Skin of body (tissue), 2 donors: Measurements from ENCODE around the gene NFS1. TPM values are rescaled to one million over a fixed set of nuclear protein-coding genes. Genes with fewer than 3 reads are reported as not detected.
"Not testable (repeated sequence)": the region's sequence is repeated elsewhere in the genome, so short reads cannot be mapped to it uniquely, and the experiment has no call there.

Experiments used
- DNase-seq: peaks from one replicate; lab custom pipeline; 2025; lab: John Stamatoyannopoulos, UW
- total RNA-seq: library from RNA; depleted of rRNA; stranded (reverse); fragments of >200 nt; gene quantifications from one replicate; pipeline ENCODE4 v1.2.3, GENCODE V29; 2014

Gene NFS1
- total RNA-seq, result 18.9 TPM

DNA sequence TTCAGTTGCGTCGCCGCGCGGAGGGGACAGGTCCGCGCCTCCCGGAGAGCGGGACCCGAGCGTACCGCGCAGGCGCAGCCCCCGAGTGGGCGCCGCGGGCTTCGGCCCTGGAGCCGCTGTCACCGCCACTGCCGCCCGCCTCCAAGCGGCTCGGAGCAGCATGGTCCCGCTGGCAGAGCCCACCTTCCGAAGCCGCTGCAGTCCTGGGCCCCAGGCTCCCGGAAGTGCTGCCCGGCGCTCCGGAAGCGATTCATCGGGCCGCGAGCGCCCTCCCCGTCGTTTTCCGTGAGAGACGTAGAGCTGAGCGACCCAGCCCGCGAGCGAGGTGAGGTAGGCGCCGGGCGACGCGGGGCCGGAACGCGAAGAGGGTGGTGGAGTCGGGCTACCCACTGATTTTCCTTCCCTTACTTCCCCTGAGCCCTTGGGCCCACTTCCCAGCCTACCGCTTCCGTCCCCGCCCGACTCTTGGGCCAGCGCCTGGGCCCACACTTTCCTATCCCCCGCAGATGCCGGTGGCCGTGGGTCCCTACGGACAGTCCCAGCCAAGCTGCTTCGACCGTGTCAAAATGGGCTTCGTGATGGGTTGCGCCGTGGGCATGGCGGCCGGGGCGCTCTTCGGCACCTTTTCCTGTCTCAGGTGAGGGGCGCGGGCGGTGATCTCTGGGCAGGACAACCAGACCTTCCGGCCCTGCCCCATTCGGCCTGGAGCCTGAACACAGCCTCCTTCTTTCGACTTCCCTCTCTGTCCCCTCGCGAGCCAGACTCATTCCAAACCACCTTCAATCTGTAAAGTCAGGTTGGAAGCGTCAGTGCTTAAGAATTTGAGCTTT is at the start of gene NFS1, which contains the start of gene ROMO1:
NFS1 (minus strand) TSS at position 226 of the 830 bp plus-strand sequence; CDS start at position 162, 64 bp downstream.
ROMO1 (plus strand) TSS at position 279 of the 830 bp plus-strand sequence; CDS start at position 507, 228 bp downstream.
- DNase-seq, result peak; percentile 60

DNA sequence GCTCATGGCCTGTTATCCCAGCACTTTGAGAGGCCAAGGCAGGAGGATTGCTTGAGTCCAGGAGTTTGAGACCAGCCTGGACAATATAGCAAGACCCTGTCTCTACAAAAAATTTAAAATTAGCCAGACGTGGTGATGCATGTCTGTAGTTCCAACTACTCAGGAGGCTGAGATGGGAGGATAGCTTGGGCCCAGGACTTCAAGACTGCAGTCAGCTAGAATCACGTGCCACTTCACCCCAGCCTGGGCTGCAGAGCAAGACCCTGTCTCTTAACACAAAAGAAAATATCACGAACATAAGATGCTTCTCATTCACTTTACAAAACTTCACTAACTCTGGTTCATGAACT is 45.3 kb upstream of the NFS1 start:
- DNase-seq, result not testable (repeated sequence)

DNA sequence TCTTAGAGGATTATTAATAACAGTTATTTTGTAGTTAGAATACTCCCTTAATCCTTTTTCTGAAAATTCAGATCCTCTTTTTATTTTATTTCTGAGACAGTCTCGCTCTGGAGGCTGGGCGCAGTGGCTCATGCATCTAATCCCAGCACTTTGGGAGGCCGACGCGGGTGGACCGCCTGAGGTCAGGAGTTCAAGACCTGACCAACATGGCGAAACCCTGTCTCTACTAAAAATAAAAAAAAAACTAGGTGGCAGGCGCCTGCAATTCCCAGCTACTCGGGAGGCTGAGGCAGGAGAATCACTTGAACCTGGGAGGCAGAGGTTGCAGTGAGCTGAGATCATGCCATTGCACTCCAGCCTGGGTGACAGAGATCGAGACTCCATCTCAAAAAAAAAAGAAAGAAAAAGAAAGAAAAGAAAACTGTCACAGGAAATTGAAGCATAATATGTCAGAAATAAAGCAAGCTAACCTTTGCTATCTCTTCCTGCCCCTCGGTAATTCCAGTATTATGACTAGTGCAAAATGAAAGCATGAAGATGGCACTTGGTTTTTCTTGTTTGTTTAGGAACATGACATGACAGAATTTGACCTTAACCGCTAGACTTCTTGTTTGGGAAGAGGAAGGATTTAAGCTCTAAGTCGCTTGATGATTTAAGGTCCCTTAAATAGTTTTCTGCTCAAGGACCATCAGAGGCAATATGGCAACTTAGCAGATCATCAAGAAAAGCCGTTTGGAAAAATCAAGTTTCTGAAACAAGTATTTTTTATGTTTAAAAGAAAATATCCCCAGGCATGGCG is 44.7 kb upstream of the NFS1 start:
- DNase-seq, result no peak

DNA sequence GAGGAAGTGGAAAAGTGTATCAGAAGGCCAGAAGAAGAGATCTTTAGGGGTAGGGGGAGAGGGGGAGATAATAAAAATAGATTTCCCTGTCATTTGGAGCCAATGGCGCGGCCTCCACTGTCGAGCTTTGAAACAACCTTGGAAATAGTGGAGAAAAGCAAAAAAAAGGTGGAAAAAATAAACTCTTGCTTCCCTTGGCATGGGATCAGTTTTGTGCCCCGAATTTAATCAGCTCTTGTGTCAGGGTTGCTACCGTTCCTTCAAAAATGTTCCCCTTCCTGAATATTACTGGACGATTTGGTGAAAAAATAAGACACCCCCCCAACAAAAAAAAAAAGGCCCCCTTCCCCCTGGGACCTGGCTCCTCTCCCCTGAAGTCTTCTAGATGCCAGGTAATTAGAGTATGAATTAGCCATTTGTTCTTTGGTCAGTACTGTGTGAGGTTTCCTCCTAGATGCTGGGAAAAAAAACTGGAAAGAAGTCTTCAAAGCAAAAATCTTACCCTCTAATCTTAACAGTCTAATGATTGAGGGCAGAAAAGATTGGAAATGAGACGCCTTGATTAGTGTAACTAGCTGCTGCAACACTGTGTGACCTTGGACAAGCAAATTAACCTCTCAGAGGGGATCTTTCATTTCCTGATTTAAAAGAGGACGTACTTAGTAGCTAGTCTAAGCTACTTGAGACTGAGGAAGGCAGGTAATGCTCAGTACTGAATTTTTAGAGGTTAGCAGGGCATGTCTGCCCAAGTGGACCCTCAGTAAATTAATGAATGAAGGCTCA is 43.8 kb upstream of the NFS1 start:
- DNase-seq, result peak; percentile 25

DNA sequence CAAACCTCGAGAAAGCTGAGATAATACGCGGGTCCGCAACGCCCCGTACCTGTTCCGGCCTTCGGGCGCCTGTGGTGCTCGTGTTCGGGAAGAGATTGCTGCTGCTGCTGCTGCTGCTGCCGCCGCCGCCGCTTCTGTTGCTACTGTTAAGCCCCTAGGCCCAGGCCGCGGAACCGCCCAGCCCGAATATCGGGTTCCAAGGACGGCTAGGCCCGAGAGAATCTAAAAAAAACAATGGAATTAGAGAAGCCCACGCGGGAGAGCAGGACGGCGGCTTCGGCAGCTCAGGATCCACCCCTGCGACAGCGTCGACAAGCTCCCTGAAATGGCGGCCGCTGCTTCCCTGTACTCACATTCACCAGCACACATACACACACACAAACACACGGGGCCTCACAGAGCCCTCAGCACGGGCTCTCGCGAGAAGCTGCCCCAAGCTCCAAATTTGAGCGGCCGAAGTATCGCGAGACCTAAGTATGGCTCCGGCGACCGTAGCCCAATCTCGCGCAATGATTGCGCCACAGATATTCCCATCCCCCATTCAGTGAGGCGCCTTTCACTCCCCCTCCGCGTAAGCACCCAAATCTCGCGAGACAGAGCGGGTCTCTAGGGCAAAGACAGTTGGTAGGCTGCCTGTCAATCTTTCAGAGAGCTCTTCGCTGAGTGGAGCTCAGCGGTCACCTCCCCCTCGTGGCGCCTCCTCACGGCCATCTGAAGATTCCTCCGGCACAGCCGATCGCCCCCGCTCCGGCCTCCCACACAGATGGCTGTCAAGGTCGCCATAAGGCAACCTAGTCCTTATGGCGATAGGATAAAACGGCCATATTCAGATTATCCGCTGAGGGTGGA is 43.0 kb upstream of the NFS1 start, which contains the start of gene RBM39:
RBM39 (minus strand) TSS at position 369 of the 849 bp plus-strand sequence. CDS start 1,386 bp downstream, outside the sequence.
- peak; percentile 100 for DNase-seq

DNA sequence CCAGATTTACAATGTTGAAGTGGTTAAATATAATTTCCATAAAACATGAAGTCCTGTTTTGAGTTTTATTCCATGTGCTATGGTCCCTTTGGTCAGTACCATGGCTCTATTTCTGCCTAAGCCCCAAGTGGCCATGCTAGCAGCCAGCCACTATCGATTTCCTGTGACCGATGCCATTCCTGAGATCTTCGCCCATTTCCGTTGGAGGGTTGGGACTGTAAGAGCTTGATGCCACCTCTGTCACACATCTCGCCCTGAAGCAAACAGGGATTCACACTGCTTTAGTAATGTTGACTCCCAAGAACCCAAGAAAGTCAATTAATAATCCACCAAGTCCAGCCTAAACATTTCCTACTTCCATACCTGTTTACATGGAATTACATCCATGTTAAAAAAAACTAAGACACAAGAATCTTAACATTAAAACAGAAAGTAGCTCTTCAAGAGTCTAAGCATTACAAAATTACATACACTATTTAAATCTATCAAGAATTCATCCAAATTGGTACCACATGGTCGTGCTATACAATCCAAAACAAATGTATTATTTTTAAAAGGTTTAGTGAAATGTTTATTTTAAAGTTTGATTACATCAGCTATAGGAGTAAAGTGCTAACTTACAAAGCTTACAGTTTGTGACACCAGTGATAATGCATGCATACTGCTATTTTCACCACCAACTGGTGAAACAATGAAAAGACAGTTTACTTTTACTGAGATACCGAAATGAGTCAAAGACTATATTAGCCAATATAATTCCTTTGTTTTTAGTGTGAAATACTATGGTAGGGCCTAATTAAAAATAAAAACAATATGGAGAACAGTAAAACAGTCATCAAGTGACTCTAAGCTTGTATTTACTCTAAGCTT is 40.4 kb upstream of the NFS1 start:
- no peak for DNase-seq

DNA sequence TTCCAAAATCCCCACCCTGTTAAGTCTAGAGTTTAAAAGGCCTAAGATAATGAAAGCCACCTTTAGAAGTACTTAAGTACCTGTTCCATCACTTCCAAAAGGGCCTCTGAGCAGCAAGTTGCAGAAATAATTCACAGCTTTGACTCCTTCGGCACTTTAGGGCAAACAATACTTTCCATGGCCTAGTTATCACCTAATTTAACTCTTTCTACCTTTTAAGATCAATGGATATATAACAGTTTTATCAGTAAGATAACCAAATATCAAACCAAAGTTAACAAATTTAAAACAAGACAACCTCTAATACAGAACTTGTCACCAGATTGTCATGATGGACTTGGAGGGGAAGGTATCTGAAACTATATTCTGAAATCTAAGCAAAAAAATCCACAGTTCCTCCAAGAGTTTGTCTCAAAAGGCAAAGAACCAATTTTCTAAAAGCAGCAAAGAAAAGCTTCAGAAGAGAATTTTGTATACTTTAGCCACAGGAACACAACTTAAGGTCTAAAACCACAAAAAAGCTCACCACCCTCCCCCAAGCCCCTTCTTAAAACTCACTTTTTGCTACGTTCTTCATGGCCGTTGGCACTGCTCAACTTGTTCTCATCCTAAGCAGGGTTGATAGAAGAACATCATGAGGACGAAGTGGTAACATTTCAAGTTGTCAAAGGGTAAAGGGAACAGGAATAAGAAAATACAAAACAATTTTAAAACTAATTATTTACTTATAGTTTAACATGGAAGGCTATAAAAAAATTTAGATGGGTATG is 39.4 kb upstream of the NFS1 start:
- DNase-seq, result no peak

DNA sequence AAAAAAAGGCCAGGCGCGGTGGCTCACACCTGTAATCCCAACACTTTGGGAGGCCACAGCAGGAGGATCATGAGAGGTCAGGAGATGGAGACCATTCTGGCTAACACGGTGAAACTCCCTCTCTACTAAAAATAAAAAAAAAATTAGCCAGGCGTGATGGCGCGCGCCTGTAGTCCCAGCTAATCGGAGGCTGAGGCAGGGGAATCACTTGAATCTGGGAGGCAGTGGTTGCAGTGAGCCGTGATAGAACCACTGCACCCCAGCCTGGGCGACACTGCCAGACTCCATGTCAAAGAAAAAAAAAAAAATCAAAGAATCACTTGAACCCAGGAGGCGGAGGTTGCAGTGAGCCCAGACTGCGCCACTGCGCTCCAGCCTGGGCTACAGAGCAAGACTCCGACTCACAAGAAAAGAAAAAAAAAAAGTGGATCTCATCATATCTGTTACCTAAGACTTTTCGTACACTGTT is 38.7 kb upstream of the NFS1 start:
- no peak for DNase-seq

DNA sequence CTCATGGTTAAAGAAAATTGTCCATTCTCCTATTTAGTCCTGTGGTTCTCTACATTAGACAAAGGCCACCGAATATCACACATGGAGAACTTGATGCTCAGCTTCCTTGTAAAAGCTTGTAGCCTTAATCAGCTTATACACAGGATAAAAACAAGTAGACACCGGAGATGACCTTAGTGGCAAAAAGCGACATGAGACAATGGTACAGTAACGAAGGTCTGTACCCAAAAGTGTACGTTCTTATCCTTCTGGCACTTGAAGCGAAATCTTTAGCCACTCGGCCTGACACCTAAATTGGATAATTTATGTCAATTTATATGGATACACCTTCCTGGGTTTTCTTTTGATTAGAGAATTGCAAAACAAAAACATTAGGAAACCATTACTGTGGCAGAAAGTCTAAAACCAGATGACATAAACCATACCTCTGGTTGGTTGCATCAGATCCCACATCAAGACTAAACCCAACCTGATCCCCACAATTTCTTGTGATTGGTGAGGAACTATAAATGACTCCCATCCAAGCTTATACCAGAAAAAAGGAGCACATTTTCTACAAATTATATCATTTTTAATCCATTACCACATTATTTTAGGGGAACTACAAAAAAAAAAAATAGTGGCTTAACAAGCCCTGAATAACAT is 36.8 kb upstream of the NFS1 start:
- no peak for DNase-seq

DNA sequence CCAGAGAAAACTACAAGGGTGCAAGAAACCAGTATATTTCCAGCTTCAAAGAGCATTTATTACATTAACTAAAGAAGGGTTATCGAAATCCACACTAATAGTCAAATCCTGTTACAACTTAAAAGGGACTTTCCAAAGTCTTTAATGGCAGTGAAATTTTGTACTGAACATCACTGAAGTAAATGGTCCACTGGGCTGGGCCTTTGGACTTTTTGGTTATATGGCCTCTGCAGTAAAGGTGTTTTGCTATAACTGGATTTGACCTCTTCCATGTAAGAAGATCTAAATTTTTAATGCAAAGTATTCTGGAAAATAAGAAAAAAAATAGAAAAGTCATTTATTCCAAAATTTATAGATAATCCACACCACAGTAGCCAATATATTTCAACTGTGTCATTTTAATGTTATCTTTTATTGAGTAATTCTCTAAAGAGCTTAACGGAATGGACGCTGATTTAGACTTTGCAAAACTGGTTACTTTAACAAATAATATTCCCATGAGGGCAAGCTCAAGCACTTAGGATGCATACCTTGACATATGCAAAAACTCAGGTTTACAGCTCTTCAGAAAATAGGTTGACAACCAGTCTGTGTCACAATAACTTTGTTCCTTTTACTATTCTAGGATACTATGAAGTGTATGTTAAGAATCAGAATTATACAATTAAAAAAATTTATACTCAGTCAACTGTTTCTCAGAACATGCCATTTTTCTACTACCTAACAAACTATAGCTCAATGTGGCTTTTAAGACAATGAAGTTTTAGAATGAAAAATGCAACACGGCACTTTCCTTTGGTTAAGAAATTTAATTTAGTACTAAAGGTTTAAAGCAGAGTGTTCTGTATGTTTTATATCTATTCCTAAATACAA is 35.9 kb upstream of the NFS1 start:
- DNase-seq, result no peak

DNA sequence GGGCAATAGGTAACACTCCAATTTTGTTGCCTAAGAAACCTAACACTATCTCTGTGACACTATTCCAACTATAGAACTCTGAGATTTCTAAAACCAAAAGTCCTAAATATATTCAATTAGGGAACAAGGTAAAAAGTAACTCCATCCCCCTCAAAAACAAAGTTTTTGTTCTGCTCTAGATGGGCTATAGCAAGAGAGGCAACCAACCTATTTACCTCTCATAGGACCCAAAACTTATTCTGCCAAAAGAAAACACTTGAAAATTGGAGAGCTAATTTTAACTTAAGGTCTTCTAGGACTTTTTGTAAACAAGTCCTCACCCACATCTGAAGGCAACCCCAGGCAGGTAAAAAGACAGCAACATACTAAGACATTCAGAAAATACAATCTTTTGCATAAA is 35.2 kb upstream of the NFS1 start:
- DNase-seq, result no peak

DNA sequence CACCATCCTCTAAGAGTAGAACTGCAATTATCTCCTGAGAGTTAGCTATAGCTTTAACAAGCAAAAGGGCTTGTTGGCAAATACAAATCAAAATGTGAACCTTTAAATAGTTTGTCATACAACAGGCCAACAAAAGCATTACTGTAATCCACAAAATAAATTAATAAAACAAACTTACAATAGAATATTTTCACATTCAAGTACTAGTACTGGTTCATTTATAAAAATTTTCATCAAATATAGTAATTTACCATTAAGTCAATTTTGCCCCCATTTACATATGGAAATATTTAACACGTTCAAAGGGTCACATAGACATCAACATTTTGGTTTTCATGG is 33.5 kb upstream of the NFS1 start:
- DNase-seq, result no peak

DNA sequence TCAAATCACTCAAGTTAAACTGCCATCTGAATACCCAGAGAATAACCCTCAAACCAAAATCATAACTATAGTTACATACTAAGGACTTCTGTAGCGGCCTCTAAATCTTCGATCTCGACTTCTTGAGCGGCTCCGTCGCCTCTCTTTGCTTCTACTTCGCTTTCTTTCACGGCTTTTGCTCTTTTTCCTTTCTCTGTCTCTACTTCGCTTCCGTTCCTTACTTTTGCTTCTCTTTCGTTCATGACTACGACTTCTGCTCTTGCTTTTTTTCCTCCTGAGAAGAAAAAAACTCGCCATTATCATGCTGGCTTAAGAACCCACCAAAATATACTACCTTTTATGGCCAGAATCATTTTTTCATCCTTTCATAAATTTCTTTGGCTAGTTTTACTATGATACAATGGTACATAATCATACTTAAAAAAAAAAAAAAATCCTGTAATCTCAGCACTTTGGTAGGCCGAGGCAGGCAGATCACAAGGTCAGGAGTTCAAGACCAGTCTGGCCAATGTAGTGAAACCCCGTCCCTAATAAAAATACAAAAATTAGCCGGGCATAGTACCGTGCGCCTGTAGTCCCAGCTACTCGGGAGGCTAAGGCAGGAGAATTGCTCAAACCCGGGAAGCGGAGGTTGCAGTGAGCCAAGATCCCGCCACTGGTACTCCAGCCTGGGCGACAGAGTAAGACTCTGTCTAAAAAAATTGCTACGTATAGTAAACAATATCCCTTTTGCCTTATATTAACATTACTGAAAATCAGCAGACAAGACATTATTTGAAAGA is 32.9 kb upstream of the NFS1 start:
- no peak for DNase-seq

DNA sequence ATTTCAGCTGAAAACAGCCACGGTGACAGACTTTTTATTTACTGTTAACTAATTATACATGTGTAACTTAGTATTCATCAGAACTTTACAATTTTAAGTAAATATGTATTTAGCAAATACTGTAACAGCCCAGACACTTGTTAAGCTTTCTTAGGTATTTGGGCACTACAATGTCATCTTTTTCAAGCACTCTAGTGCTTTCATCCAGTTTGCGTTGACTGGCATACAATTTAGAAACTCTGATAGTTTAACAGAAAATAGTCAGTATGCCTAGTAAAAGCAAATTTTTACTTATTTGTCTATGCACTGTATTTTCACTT is 32.3 kb upstream of the NFS1 start:
- DNase-seq, result no peak

DNA sequence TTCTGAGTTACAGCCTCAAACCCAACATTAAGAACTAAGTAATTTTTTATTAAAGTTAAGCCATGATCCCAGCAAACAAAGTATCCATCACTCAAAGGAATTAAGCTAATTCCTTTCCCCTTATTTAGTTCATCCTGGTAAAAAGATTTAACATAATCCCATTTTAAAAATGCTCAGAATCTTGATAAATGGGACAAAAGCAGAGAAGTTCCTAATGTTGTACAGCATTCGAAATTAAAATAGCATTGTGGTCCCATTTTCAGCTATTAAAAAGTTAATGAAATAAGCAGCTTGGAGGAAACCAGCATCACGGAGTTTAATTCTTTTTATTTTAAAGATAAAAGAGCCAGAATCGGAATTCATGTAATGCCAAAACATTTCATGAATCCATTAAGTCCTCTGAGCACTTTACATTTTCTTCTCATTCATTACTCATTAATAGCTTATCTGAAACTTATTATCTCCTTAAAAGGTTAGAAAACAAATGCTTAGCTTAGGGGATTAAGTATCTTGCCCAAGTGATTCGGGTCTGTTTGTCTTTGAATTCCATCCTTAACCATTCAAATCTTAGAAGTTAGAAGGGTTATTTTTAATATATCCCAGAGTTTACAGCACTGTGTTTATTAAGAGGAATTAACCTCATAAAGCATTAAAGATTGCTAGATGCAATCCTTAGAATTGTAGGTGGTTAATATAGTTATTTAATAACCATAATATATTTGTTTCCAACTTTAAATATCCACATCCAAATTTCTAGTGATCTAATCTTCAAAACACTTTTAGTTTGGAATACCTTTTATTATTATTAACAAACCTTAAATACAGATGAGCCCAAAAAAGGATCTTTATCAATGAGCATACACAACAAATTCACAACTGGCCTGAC is 31.7 kb upstream of the NFS1 start:
- no peak for DNase-seq
